Activated CD4-positive, alpha-beta T cell treated with anti-CD3 and anti-CD28 coated beads, Interleukin-2, amount 50 U/mL, for 4 hours (primary cell): Measurements from ENCODE around the gene ALKBH4.
A peak's percentile ranks its signal among the peaks of the same experiment; 100 is the strongest.
"Not testable (repeated sequence)": the region's sequence is repeated elsewhere in the genome, so short reads cannot be mapped to it uniquely, and the experiment has no call there.

Experiments used
- DNase-seq, 2 experiments: peaks; one replicate each; pipeline ENCODE4 v3.0.0-alpha.2; 2020

ALKBH4 gene

DNA sequence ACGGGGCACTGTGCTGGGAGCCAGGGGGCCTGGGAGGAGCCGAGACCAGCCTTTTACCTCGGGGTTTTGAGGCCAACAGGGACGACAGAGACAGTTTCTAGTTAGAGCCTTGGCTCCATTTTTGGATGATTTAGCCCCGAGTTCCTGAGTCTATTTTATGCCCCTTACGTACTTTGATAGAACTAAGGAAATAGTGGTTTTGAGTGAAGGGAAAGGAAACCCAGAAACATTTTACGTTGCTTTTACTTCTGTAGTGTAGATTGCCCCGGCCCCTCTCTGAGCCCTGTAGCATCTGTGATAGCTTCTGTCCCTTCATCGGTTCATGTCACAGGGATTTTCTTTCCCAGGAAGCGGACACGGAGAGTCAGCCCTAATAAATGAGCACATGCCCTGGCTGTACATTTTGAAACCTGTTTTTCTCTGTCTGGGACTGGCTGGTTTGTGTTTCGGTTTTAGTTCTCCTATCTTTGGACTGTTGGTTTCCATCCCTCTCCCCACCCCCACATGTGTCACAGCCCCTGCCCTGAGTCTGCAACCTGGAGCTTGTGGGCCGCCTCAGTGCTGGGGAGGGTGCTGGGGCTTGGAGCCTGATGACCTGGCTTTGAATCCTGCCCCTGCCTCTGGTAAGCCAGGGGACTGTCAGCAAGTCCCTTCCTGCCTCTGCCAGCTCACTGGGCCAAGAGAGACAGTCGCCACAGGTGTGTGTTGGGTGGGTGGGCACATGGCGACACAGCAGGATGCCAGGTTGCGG, 38.2 kb downstream of the ALKBH4 start:
- peak; percentile 74 to 80 for DNase-seq

DNA sequence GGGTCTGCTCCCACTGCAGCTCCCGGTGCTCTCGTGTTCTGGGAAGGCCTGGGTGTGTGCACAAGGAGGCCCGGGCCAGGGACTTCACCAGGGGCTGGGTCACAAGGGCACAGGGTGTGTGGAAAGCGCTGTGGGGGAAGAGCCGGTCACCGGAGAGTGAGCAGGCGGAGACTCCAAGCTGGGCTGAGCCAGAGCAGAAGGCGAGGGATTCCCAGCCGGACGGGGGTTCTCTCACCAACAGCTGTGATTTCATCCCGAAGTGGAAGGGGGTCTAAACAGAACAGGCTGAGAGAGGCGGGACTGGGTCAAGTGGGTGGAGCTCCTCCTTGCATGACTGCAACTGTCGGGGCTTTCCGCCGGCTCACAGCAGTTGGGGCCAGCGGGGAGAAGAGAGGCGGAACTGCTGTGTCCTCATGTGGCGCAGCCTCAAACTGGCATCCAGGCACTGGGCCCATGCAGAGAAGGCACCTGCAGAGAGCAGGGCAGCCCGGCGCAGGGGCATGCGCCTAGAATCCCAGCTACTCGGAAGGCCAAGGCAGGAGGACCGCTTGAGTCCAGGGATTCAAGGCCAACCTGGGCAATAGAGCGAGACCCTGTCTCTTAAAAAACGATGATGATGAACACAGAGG, 38.9 kb downstream of the ALKBH4 start:
- DNase-seq, result peak; percentile 79 to 81

DNA sequence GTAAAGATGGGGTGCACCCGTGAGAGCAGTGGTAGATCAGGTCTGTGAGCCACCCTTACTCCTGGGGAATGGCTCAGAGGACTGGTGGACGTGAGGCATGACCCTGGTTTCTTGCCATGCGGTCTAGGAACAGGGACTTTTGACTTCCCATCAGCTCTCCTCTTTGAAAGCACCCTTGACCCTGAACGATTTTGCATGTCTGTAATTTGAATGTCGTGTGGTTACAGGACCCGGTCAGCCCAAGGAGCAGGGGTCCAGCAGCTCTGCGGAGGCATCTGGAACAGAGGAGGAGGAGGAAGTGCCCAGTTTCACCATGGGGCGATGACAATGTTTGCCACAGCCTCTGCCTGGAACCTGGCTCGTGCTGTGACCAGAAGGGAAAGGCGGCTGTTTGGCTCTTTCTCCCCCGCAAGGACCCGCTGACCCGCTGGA, 39.9 kb downstream of the ALKBH4 start:
- DNase-seq, result no peak

GRCh38 chr7:102424129-102424551, 40.5 kb downstream of the ALKBH4 start:
- no peak for DNase-seq

DNA sequence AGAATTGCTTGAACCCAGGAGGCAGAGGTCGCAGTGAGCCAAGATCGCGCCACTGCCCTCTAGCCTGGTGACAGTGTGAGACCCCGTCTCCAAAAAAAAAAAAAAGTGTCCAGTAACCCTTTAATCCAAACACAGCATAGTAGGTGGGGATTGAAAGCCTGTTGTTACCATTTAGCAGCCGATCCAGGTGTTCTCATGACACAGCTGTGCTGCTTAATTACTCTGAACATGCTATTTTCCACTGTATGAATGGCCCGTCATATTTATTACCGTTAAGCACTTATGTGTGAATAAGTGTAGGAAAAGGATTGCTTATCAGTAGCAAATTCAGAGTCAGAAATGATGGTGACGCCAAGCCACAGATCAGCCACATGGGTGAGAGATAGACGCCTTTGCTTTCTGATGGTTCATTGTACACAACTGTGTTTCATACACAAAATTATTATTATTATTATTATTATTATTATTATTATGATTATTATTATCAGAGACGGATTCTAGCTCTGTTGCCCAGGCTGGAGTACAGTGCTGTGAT, 42.9 kb downstream of the ALKBH4 start:
- DNase-seq, result no peak

DNA sequence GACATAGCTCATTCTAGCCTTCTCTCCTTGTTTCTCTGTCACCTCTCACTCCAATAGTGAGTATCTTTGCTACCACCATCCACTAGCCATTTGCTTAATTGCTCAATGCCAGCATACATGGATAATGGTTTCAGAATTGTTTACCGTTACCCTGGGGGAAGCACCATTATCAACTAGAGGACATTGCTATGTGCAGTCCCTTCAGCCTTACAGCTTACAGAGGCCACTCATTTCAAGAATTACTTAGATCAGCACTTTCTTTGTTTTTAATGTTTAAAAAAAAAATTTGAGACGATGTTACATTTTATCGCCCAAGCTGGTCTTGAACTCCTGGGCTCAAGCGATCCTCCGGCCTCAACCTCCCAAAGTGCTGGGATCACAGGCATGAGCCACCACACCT, 46.1 kb downstream of the ALKBH4 start:
- no peak for DNase-seq

DNA sequence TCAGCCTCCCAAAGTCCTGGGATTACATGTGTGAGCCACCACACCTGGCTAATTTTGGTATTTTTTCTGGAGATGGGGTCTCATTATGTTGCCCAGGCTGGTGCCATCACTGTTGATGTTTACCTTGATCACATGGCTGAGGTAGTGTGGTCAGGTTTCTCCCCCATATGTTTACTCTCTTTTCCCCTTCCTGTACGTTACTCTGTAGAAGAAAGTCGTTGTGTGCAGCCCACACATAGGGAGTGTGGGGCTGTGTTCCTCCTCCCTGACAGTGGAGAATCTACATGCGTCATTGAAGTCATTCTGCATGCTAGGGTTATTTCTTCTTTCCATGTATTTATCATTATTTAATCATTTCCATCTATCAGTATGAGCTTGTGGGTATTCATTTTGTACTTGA, 47.6 kb downstream of the ALKBH4 start:
- DNase-seq, result no peak

GRCh38 chr7:102416406-102416805, 48.3 kb downstream of the ALKBH4 start:
- no peak for DNase-seq

- peak in 1 of 2 experiments; percentile 23 for DNase-seq
These were observed 48.9 kb downstream of the ALKBH4 start for GRCh38 chr7:102415685-102416225.

DNA sequence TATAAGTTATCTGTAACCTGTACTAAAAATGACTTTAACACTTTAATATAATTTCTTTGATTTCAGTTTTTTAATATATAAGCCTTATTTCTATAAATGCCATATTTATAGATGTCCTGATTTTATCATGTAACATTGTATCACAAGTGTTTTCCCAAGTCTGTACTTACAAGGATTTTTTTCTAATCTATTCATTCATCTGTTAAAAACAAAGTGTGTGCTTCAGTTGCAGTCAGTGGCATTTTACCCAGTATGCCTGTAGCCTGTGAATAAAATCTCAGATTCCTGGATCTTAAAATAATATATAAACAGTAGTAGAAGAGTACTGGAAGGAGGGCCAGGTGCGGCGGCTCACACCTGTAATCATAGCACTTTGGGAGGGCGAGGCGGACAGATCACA, 51.1 kb downstream of the ALKBH4 start:
- DNase-seq, result no peak

DNA sequence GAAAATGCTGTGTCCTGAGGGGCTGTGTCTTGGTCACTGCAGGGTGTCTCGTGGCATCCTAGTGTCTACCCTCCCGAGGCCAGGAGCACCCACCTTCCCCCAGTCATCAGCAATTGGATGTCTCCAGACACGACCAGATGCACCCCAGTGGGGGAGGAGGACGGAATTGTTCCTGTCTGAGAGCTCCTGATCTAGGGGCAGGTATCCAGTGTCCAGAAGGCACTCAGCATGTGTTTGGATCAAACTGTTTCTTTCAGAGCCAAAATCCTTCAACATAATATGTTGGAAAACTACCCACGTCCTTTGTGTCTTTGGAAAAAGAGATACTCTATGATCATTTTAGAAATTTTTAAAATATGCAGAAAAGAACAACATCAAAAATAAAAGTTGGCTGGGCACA, 51.6 kb downstream of the ALKBH4 start:
- DNase-seq, result no peak

DNA sequence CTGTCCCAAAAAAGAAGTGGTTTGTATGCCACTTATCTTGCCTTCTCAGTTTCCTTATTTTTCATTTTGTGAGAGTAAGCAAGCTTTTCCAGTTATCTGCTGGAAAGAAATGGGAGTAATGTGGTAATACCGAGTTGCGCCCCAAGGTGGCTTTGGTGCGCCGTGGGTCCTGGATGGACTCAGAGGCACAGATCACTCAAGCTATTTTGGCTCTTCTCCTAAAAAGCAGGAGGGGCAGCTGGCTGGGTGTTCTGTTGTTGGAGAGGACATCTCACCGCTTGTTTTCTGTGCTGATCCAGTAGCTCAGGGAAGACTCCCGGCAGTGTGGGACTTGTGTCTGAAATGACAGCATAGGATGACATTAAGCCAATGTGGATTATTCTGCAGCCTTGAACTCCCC, 52.1 kb downstream of the ALKBH4 start:
- DNase-seq, result peak; percentile 37 to 43

- no peak for DNase-seq
These were observed 53.7 kb downstream of the ALKBH4 start for GRCh38 chr7:102410918-102411317.

DNA sequence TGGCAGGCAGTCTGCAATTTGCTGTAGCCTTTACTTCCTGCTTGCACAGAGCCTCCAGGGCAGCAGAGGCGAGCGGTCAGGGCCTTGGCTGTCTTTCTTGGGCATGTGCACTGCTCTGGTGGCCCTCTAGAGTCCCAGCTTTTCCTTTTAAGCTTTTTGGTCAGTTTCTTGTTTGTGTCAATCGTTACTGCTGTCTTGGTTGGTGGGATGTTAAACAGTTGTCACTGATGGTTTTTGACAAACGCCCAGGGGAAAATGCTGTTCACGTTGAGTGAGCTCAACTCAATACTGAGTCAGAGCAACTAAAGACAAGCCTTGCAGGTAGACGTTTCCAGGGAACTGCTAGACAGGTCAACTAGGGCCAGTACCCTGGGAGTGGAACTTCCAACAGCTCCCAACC, 54.5 kb downstream of the ALKBH4 start:
- DNase-seq, result no peak

DNA sequence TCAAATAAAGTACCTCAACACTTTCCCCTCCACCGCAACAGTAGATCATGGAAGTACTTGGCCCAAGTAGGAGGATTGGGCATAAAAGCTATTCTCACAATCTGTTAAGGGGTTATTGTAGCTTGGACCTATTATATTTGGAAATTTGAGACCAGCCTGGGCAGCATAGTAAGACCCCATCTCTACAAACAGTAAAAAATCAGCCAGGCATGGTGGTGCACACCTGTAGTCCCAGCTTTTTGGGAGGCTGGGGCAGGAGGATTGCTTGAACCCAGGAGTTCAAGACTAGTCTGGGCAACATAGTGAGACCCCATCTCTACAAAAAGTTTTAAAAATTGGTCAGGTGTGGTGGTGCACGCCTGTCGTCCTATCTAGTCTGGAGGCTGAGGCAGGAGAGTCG, 55.3 kb downstream of the ALKBH4 start:
- DNase-seq, result no peak

- DNase-seq, result not testable (repeated sequence)
These were observed 56.1 kb downstream of the ALKBH4 start for GRCh38 chr7:102408530-102408929.

DNA sequence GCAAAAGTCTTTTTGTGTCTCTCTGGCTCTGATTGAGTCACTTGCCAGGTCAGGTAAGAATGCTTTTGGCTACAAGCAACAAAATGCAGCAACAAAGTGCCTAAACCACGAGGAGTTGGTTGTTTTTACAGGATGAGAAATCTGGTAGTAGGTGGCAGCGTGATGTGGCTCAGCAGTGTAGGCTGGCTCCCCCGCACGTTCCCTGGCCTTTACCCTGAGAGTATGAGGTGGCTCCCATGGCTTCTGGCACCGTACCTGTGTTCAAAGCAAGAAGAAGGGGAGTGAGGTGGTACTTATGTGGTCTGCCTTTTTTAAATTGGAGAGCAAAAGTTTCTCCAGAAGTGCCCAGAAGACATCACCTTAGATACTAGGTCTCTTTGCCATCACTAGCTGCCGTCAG, 56.8 kb downstream of the ALKBH4 start:
- no peak for DNase-seq
